Heart left ventricle (tissue), 16 donors: ENCODE results near the gene PPHLN1. TPM values are rescaled to one million over a fixed set of nuclear protein-coding genes. Genes with fewer than 3 reads are reported as not detected.
A peak's percentile ranks its signal among the peaks of the same experiment; 100 is the strongest.

Experiments used
- ATAC-seq, 4 donors: fragments of 200-7000 bp; cut with Tn5 transposase; one replicate each; pipeline ENCODE4 v1.9.1; 2020 to 2022; ENCODE audit warnings: moderate library complexity in 4 of 4, mild to moderate bottlenecking in 3 of 4, moderate number of reproducible peaks in 1 of 4
- DNase-seq, 5 donors: peaks; one replicate each; pipeline ENCODE4 v3.0.0-alpha.2; 2020
- H3K27ac ChIP-seq, 12 donors: fragments of 200-600 bp; sonication (generic) in 4 of 12; one replicate each; pipeline versions ENCODE4 v1.5.0 to v1.8.0; 2016 to 2022; ENCODE audit warnings: mild to moderate bottlenecking in 2 of 12
- H3K27me3 ChIP-seq, 9 donors: fragments of 200-600 bp; sonication (generic) in 2 of 9; one replicate each; pipeline versions ENCODE4 v1.5.1 to v1.8.0; 2016 to 2022; ENCODE audit warnings: mild to moderate bottlenecking in 3 of 9
- H3K36me3 ChIP-seq, 9 donors: fragments of 200-600 bp; sonication (generic) in 2 of 9; one replicate each; pipeline versions ENCODE4 v1.5.0 to v1.8.0; 2018 to 2022; ENCODE audit warnings: mild to moderate bottlenecking in 2 of 9
- H3K4me1 ChIP-seq, 12 donors: fragments of 200-600 bp; sonication (generic) in 4 of 12; one replicate each; pipeline versions ENCODE4 v1.5.0 to v1.8.0; 2016 to 2022; ENCODE audit warnings: mild to moderate bottlenecking in 3 of 12
- H3K4me3 ChIP-seq, 12 donors: fragments of 200-600 bp; sonication (generic) in 4 of 12; one replicate each; pipeline versions ENCODE4 v1.5.0 to v1.8.0; 2017 to 2022; ENCODE audit warnings: mild to moderate bottlenecking in 9 of 12, moderate library complexity in 4 of 12
- H3K9me3 ChIP-seq, 12 donors: fragments of 200-600 bp; sonication (generic) in 4 of 12; one replicate each; pipeline versions ENCODE4 v1.5.0 to v1.8.0; 2016 to 2022; ENCODE audit warnings: mild to moderate bottlenecking in 1 of 12
- CTCF ChIP-seq, 12 donors: fragments of 200-600 bp; sonication (generic) in 4 of 12; IDR thresholded peaks; one replicate each; pipeline versions ENCODE4 v1.5.0 to v1.8.0; 2018 to 2022; ENCODE audit warnings: antibody characterized with exemption in 12 of 12, mild to moderate bottlenecking in 5 of 12
- POLR2A ChIP-seq, 2 donors: fragments of 450-650 bp; IDR thresholded peaks; one replicate each; pipeline ENCODE4 v1.6.1; 2017; ENCODE audit warnings: antibody characterized with exemption in 2 of 2, mild to moderate bottlenecking in 2 of 2, moderate library complexity in 2 of 2
- WGBS, 4 donors: extraction: QIAGEN DNeasy Blood & Tissue Kit in 2 of 4; methylation state at CpG; one replicate each; pipeline versions ENCODE4 v1.1.5 to v1.1.7; 2013 to 2018; 5-methylcytosine and 5-hydroxymethylcytosine counted together
- intact Hi-C, 10 donors: fragments of 100-400 bp; cut with DNase I; formaldehyde crosslinking; loops; one replicate each; pipeline versions ENCODE4 v1.11.1 to v1.14.2; 2022
- polyA plus RNA-seq, 2 donors: library from polyadenylated mRNA; stranded (reverse); fragments of 200-250 nt; gene quantifications; one replicate each; pipeline ENCODE4 v1.2.3, GENCODE V29; 2013
- total RNA-seq, 9 donors: library from RNA; depleted of rRNA in 2 of 9; stranded (reverse); fragments of >200 nt in 2 of 9; fragmentation: NEBNext Ultra II Directional in 3 of 9; extraction: Animal tissue kit (Norgen Biotek cat#: 25700) in 3 of 9; gene quantifications; one replicate each; pipeline versions ENCODE4 v1.1.0 to v1.2.4, GENCODE V29; 2016 to 2023
- donor health status: ischemic (EF 13 %, LVEDD 7.1; RV severe dilation, severe dysfunction).
- donor health status: healthy with polysubstance abuse.
- donor health status: DM: no; HTN: yes; CAD: no.
- donor health status: DM: no; HTN: no; CAD: no.
- donor health status: ischemic (EF 25% LVEDD 6.9; RV normal size, moderate dysfunction).
- donor health status: ischemic (EF 25% LVEDD 5.7; RV mildly dilated, moderate dysfunction).
- donor health status: healthy.
- donor health status: DM: yes; HTN: yes; CAD: no.
- donor health status: ischemic (EF 35%, LVEDD 5.7; RV mildly dilated, moderate dysfunction).
- donor health status: nonischemic (EF 11% LVEDD 7.7; RV severe dilation, severe dysfunction).
- donor health status: DM: yes; HTN: yes; CAD: no.
- donor health status: PGD.
- donor health status: ischemic (EF 29% LVEDD 5.4; RV normal size, mild dysfunction).
- donor health status: nonischemic (EF 23%, LVEDD 6.1; RV moderate dilation, normal function).

PPHLN1 gene
- total and polyA plus RNA-seq, 11 donors: 21.4 to 41.1 (median 35.6) TPM

GRCh38 chr12:42365486-42365885 is 39.5 kb downstream of the PPHLN1 start:
- H3K9me3 ChIP-seq: no peaks in the 10 kb centered on the region
- TF ChIP-seq POLR2A (IDR thresholded peaks at IDR 0.05) (no peak), CTCF (IDR thresholded peaks at IDR 0.05) (no peak)
- 94 to 98% (median 96%) methylated on average over 5 of the region's 5 CpGs for WGBS, 4 donors
- intact Hi-C loops: no loop called here
- H3K36me3 ChIP-seq: peaks cover 0 to 5% (median 0%) of the 10 kb centered on the region in 9 donors
- H3K4me1 ChIP-seq: peaks cover 0 to 12% (median 0%) of the 10 kb centered on the region in 12 donors
- no peaks in the 10 kb centered on the region for H3K27me3 ChIP-seq
- DNase-seq (no peak), ATAC-seq (no peak)
- H3K27ac ChIP-seq: no peak overlapping the region
- H3K4me3 ChIP-seq: no peak overlapping the region

DNA sequence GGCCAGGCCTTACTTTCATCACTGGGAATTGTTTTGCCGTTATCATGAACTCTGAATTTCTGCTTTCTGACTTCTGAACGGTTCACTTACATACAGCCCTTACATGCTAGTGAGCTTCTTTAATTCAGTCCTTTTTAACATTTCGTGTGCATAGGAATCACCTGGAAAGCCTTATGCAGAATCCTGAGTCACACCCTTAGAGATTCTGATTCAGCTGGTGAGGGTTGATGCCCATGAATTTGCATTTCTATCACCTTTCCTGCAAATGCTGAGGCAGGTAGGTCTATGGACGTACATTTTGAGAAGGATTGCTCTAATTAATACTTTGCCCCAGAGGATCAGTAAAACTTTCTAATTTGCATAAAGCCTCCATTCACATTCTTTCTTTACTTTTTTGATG is 44.0 kb downstream of the PPHLN1 start:
- no peak for TF ChIP-seq POLR2A (IDR thresholded peaks at IDR 0.05)
- Histone ChIP-seq H3K27ac (no peak overlapping the region), H3K9me3 (no peaks in the 10 kb centered on the region), H3K27me3 (no peaks in the 10 kb centered on the region), H3K36me3 (peaks cover 0 to 5% (median 2%) of the 10 kb centered on the region in 9 donors), H3K4me1 (peaks cover 0 to 4% (median 0%) of the 10 kb centered on the region in 12 donors), H3K4me3 (no peak overlapping the region)
- intact Hi-C loops: loop anchor here in 5 of 10 donors (5.0 to 10.0 kb wide), 5 partner anchors 38 to 1095 kb away; no protein-coding TSS in a partner anchor
- ATAC-seq (no peak), DNase-seq (no peak)
- 73 to 82% (median 77%) methylated on average over 4 of the region's 4 CpGs for WGBS, 4 donors

GRCh38 chr12:42372154-42372791 is 46.3 kb downstream of the PPHLN1 start:
- no peaks in the 10 kb centered on the region for H3K4me1 ChIP-seq
- ATAC-seq: peak in 3 of 4 donors; percentile 67 to 78 (median 71)
- peak; percentile 60 to 81 (median 70) for TF ChIP-seq CTCF (IDR thresholded peaks at IDR 0.05)
- TF ChIP-seq POLR2A (IDR thresholded peaks at IDR 0.05): no peak
- intact Hi-C loops: loop anchor here in 5 of 10 donors (1.0 to 10.0 kb wide), 6 partner anchors 40 to 1097 kb away; no protein-coding TSS in a partner anchor
- no peak overlapping the region for H3K27ac ChIP-seq
- WGBS, 4 donors: 84 to 87% (median 86%) methylated on average over 2 of the region's 2 CpGs
- no peaks in the 10 kb centered on the region for H3K27me3 ChIP-seq
- no peak overlapping the region for H3K4me3 ChIP-seq
- H3K9me3 ChIP-seq: no peaks in the 10 kb centered on the region
- H3K36me3 ChIP-seq: peaks cover 0 to 26% (median 21%) of the 10 kb centered on the region in 9 donors
- DNase-seq: peak in 1 of 5 donors; percentile 15

- Histone ChIP-seq H3K36me3 (peaks cover 0 to 31% (median 21%) of the 10 kb centered on the region in 9 donors), H3K27me3 (no peaks in the 10 kb centered on the region), H3K4me3 (no peak overlapping the region), H3K4me1 (peaks cover 0 to 2% (median 0%) of the 10 kb centered on the region in 12 donors), H3K27ac (no peak overlapping the region), H3K9me3 (no peaks in the 10 kb centered on the region)
- TF ChIP-seq CTCF (IDR thresholded peaks at IDR 0.05) (no peak), POLR2A (IDR thresholded peaks at IDR 0.05) (no peak)
- intact Hi-C loops: loop anchor here in 5 of 10 donors (5.0 to 10.0 kb wide), 5 partner anchors 41 to 1099 kb away; no protein-coding TSS in a partner anchor
- DNase-seq (no peak), ATAC-seq (no peak)
Observed at GRCh38 chr12:42373669-42374068, 47.7 kb downstream of the PPHLN1 start.
